A549 (cell line): ENCODE data around the gene GNLY. TPM values are rescaled to one million over a fixed set of nuclear protein-coding genes. Genes with fewer than 3 reads are reported as not detected.

Experiments
- ATAC-seq, 2 experiments: fragments of 200-7000 bp in 1 of 2; fragments of >200 bp in 1 of 2; cut with Nextera tagmentation in 1 of 2; cut with Tn5 transposase in 1 of 2; 3 replicates each; pipeline versions ENCODE4 v1.8.0 to v1.9.1; 2018 to 2020; ENCODE audit warnings: mild to moderate bottlenecking in 1 of 2, moderate library complexity in 1 of 2
- CTCF ChIA-PET: fragments of 300-600 bp; sonication (Branson Sonifier 250); formaldehyde crosslinking; extraction: SDS; loops from one replicate; lab custom pipeline; 2021; ENCODE audit warnings: antibody characterized with exemption, inconsistent platforms; lab: Yijun Ruan, JAX
- POLR2A ChIA-PET: fragments of 350-600 bp; formaldehyde crosslinking; extraction: SDS; loops from one replicate; lab custom pipeline; 2021; ENCODE audit warnings: antibody characterized with exemption, inconsistent platforms; lab: Yijun Ruan, JAX
- DNase-seq, 2 experiments: peaks; one replicate each; pipeline versions ENCODE4 v3.0.0 to v3.0.0-alpha.2; 2011 to 2016; ENCODE audit warnings: low read depth in 1 of 2, low spot score in 1 of 2
- FAIRE-seq: peaks from 2 replicates; lab custom pipeline; 2011; peaks lifted over from hg19 to GRCh38; lab: Jason Lieb, UNC
- H3K27ac ChIP-seq, 2 experiments: fragments of >200 bp; sonication (Bioruptor Twin); formaldehyde crosslinking; 3 replicates each; pipeline ENCODE4 v1.5.1; 2016 to 2017
- H3K4me1 ChIP-seq: fragments of >200 bp; sonication (Bioruptor Twin); formaldehyde crosslinking; 3 replicates; pipeline ENCODE4 v1.6.1; 2016
- H3K4me2 ChIP-seq: fragments of >200 bp; sonication (Bioruptor Twin); formaldehyde crosslinking; 3 replicates; pipeline ENCODE4 v1.6.1; 2016
- H3K4me3 ChIP-seq: fragments of >200 bp; sonication (Bioruptor Twin); formaldehyde crosslinking; 3 replicates; pipeline ENCODE4 v1.5.1; 2016
- H3K9me3 ChIP-seq: fragments of >200 bp; sonication (Bioruptor Twin); formaldehyde crosslinking; 3 replicates; pipeline ENCODE4 v1.6.1; 2016
- BHLHE40 ChIP-seq: IDR thresholded peaks from 2 replicates; pipeline ENCODE4 v1.6.1; 2012; ENCODE audit warnings: low read depth, low read length, inconsistent platforms
- CEBPB ChIP-seq, 2 experiments: fragments of >200 bp in 1 of 2; sonication (Bioruptor Twin) in 1 of 2; formaldehyde crosslinking in 1 of 2; IDR thresholded peaks; 2 replicates each; pipeline ENCODE4 v1.6.1; 2012 to 2016
- EHF ChIP-seq: fragments of 250-450 bp; sonication (Bioruptor Pico); IDR thresholded peaks from 2 replicates; pipeline ENCODE4 v1.5.0; 2020; ENCODE audit warnings: mild to moderate bottlenecking
- FOSB ChIP-seq: fragments of 250-450 bp; sonication (Bioruptor Pico); IDR thresholded peaks from 2 replicates; pipeline ENCODE4 v1.5.0; 2020; ENCODE audit warnings: mild to moderate bottlenecking, moderate library complexity
- FOXS1 ChIP-seq: fragments of 250-450 bp; sonication (Bioruptor Pico); IDR thresholded peaks from 2 replicates; pipeline ENCODE4 v1.5.0; 2020; ENCODE audit warnings: mild to moderate bottlenecking, moderate library complexity
- GATA3 ChIP-seq: IDR thresholded peaks from 2 replicates; pipeline ENCODE4 v1.6.1; 2012; ENCODE audit warnings: borderline replicate concordance
- HOXA7 ChIP-seq: fragments of 250-450 bp; sonication (Bioruptor Pico); IDR thresholded peaks from 2 replicates; pipeline ENCODE4 v1.5.0; 2020; ENCODE audit warnings: mild to moderate bottlenecking, moderate library complexity
- HOXB5 ChIP-seq: fragments of 250-450 bp; sonication (Bioruptor Pico); IDR thresholded peaks from 2 replicates; pipeline ENCODE4 v1.5.0; 2020; ENCODE audit warnings: mild to moderate bottlenecking, moderate library complexity
- MAZ ChIP-seq: fragments of 150-350 bp; IDR thresholded peaks from 2 replicates; pipeline ENCODE4 v1.6.1; 2014; ENCODE audit warnings: antibody characterized with exemption, low read depth, low read length, borderline replicate concordance
- NFE2L2 ChIP-seq: fragments of 150-350 bp; conservative IDR thresholded peaks from 2 replicates; pipeline ENCODE4 v1.6.1; 2014; ENCODE audit warnings: low read length
- PBX3 ChIP-seq: IDR thresholded peaks from 2 replicates; pipeline ENCODE4 v1.6.1; 2012
- PHF8 ChIP-seq: fragments of 200-600 bp; sonication (generic); IDR thresholded peaks from 2 replicates; pipeline ENCODE4 v1.6.1; 2016; ENCODE audit warnings: low read depth, mild to moderate bottlenecking, antibody characterized with exemption, moderate library complexity, borderline replicate concordance
- POLR2A ChIP-seq: IDR thresholded peaks from 2 replicates; pipeline ENCODE4 v1.6.1; 2012; ENCODE audit warnings: mild to moderate bottlenecking, low read length
- POLR2AphosphoS2 ChIP-seq: conservative IDR thresholded peaks from 2 replicates; pipeline ENCODE4 v1.6.1; 2012; ENCODE audit warnings: low read length, improper control_type of control experiment, inconsistent platforms
- RCOR1 ChIP-seq: fragments of 150-350 bp; IDR thresholded peaks from 2 replicates; pipeline ENCODE4 v1.6.1; 2014; ENCODE audit warnings: antibody characterized with exemption, low read length, low read depth
- REST ChIP-seq: fragments of 200-600 bp; sonication (generic); IDR thresholded peaks from 2 replicates; pipeline ENCODE4 v1.6.1; 2016; ENCODE audit warnings: antibody characterized with exemption, mild to moderate bottlenecking, moderate library complexity
- RNF2 ChIP-seq: fragments of 200-600 bp; sonication (generic); IDR thresholded peaks from 2 replicates; pipeline ENCODE4 v1.6.1; 2016; ENCODE audit warnings: low read depth, mild to moderate bottlenecking, antibody characterized with exemption, moderate library complexity, borderline replicate concordance
- SREBF2 ChIP-seq: fragments of 450-650 bp; IDR thresholded peaks from 2 replicates; pipeline ENCODE4 v1.6.1; 2014; ENCODE audit warnings: mild to moderate bottlenecking, moderate library complexity
- TP53 ChIP-seq: fragments of 250-450 bp; sonication (Bioruptor Pico); IDR thresholded peaks from 2 replicates; pipeline ENCODE4 v1.5.0; 2021; ENCODE audit warnings: mild to moderate bottlenecking, moderate library complexity
- USF2 ChIP-seq: fragments of 450-650 bp; IDR thresholded peaks from 2 replicates; pipeline ENCODE4 v1.6.1; 2014; ENCODE audit warnings: antibody characterized with exemption
- ZFP36 ChIP-seq: fragments of 450-650 bp; IDR thresholded peaks from 2 replicates; pipeline ENCODE4 v1.6.1; 2014; ENCODE audit warnings: borderline replicate concordance; ENCODE audit not compliant: partially characterized antibody
- ZNF302 ChIP-seq: fragments of 250-450 bp; sonication (Bioruptor Pico); IDR thresholded peaks from 2 replicates; pipeline ENCODE4 v1.9.0; 2021; ENCODE audit warnings: inconsistent platforms, mild to moderate bottlenecking, moderate library complexity
- ZSCAN20 ChIP-seq: fragments of 250-450 bp; sonication (Bioruptor Pico); IDR thresholded peaks from 2 replicates; pipeline ENCODE4 v1.8.0; 2022; ENCODE audit warnings: mild to moderate bottlenecking, moderate library complexity
- WGBS: methylation state at CpG from one replicate; pipeline ENCODE4 v1.1.6; 2017; ENCODE audit errors: missing lambda C conversion rate; 5-methylcytosine and 5-hydroxymethylcytosine counted together
- polyA plus RNA-seq, 4 experiments: library from polyadenylated mRNA; depleted of rRNA in 3 of 4; stranded (reverse); fragments of >200 nt; fragmentation: RNase III in 1 of 4; extraction: RNeasy Plus Mini Kit Qiagen cat#74134 plus additional on column Dnase treatment in 1 of 4; gene quantifications; 2 replicates in 3 of 4; 3 replicates in 1 of 4; pipeline ENCODE4 v1.2.3, GENCODE V29; 2011 to 2017

The GNLY gene
- polyA plus RNA-seq, 2 of the 4 experiments (the other 2 are of a cell fraction), result not detected

- POLR2A ChIA-PET, result interaction anchor here (0.7 kb wide), 1 partner anchor 85 kb away, joined by 3 read pairs; no protein-coding TSS in a partner anchor
- CTCF ChIA-PET, result interaction anchor here (0.9 to 63.0 kb wide), 15 partner anchors 8 to 355 kb away, joined by 3 to 1675 read pairs (median 5); partner anchors contain the start of gene ST3GAL5
Observed at GRCh38 chr2:85733121-85733960, 39.2 kb downstream of the GNLY start.

GRCh38 chr2:85734015-85734414 is 39.9 kb downstream of the GNLY start:
- no peaks in the 10 kb centered on the region for H3K9me3 ChIP-seq
- no peak for FAIRE-seq
- 96% methylated on average over 4 of the region's 4 CpGs for WGBS
- H3K4me2 ChIP-seq, result no peak overlapping the region
- CTCF ChIA-PET, result interaction anchor here (0.7 to 63.0 kb wide), 15 partner anchors 9 to 344 kb away, joined by 3 to 1675 read pairs (median 5); partner anchors contain the start of gene ST3GAL5
- H3K4me1 ChIP-seq, result peaks cover 35% of the 10 kb centered on the region
- H3K27ac ChIP-seq, result peak overlapping the region in 1 of 2 experiments; percentile 93; a peak in 3 of 6 replicates
- POLR2A ChIA-PET, result interaction anchor here (0.7 kb wide), 1 partner anchor 84 kb away, joined by 3 read pairs; no protein-coding TSS in a partner anchor
- no peak for ATAC-seq
- no peak for TF ChIP-seq PHF8
- no peak for TF ChIP-seq BHLHE40
- no peak for TF ChIP-seq MAZ
- TF ChIP-seq TP53 (CRISPR knock-in tag), result no peak
- no peak for TF ChIP-seq HOXA7 (CRISPR knock-in tag)
- no peak for TF ChIP-seq PBX3
- no peak for TF ChIP-seq USF2
- TF ChIP-seq RCOR1, result no peak
- H3K4me3 ChIP-seq, result no peak overlapping the region
- DNase-seq, result no peak

More at GRCh38 chr2:85733121-85733960, 39.2 kb downstream of the GNLY start:
- no peak for ATAC-seq
- Histone ChIP-seq H3K9me3 (no peaks in the 10 kb centered on the region), H3K4me2 (no peak overlapping the region), H3K4me3 (no peak overlapping the region), H3K4me1 (peaks cover 41% of the 10 kb centered on the region), H3K27ac (peak overlapping the region; percentile 37 to 93; a peak in 4 of 6 replicates)
- WGBS, result 90% methylated on average over 17 of the region's 18 CpGs
- no peak for FAIRE-seq
- DNase-seq, result no peak
- TF ChIP-seq ZFP36 (no peak), NFE2L2 (no peak), HOXB5 (CRISPR knock-in tag) (no peak), USF2 (no peak), EHF (CRISPR knock-in tag) (no peak), GATA3 (no peak), POLR2AphosphoS2 (no peak), PHF8 (no peak), FOXS1 (CRISPR knock-in tag) (no peak), REST (no peak), ZSCAN20 (CRISPR knock-in tag) (no peak), POLR2A (no peak), RNF2 (no peak), SREBF2 (no peak), FOSB (CRISPR knock-in tag) (no peak), CEBPB (IDR thresholded peaks at IDR 0.05) (no peak), PBX3 (no peak), ZNF302 (CRISPR knock-in tag) (no peak)
